ENCODE measurements around the gene ADAMTS15.

Gene ADAMTS15

DNA sequence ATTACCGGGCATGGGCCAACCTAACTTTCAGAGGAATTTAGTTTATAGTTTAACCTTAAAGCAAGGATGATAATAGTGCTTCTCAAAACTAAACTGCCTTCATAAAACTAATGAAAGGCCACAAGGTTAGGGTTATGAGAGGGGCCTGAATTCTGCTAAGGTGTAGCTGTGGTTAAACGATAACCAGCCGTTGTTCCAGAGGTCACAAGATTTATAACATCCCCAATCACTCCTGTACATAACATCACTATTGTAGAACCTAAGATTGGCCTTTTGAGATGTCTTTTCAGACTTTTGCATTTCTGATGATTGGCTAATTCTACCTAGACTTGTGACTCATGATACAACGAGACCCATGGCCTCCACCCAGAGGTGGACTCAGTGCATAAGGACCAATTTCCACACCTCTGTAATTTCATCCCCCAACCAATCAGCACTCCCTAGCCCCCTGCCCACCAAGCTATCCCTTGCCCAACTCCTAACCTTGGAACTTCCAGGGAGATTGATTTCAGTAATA lies 69.8 kb downstream of the ADAMTS15 start:
- DNase-seq, result no peak

DNA sequence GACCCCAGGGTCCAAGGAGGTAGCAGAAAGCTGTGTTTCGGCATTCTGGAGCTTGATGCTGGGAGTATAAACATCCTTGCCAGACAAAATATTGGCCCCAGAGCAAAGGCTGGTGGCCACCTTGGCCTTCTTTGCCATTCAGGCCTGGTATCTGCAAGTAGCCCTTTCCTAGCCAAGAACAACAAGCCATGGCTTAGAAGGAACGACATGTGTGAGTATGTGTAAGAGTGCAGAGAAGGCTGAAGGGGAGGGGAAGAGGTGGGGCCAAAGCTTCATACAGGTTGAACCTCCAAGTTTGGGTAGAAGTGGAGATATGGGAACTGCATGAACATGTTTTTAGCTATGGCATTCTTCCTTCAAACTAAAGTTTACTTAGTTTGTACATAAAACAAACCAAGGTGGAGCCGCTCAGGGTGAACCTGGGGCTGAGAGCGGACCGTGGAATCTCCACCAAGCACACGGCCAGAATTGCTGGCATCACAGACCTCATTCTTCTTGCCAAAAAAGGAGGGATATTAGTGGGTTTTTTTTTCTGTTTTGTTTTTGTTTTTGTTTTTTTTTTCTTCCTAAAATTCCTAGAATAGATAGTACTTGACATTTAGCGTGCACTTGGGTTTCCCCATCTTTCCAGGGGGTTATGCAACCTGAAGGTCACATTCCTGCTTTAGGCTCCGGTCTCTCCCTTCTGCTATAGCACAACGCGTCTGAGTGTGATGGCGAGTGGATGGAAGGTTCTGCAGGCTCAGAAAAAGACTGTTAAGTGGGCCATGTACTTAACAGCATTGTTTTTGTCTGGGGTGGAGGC lies 70.9 kb downstream of the ADAMTS15 start:
- DNase-seq, result no peak

DNA sequence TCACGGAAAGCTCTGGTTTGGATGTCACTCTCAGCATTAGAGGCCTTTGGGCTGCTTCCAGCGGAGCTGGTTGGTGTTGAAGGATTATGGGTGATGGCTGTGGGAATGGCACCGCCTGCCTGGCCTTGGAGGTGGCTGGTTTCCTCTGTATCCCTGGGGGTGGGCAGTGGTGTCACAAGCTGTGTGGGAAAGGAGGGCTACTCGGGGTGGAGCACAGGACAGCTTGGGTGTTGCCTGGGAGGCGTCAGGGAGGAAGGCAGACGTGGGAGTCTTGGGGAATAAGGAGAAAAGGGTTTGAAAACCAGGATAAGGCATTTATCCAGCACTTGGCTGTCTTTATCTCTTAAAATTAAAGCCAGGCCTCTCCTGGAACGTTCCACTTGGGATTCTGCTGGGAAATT lies 71.8 kb downstream of the ADAMTS15 start:
- DNase-seq, result no peak

DNA sequence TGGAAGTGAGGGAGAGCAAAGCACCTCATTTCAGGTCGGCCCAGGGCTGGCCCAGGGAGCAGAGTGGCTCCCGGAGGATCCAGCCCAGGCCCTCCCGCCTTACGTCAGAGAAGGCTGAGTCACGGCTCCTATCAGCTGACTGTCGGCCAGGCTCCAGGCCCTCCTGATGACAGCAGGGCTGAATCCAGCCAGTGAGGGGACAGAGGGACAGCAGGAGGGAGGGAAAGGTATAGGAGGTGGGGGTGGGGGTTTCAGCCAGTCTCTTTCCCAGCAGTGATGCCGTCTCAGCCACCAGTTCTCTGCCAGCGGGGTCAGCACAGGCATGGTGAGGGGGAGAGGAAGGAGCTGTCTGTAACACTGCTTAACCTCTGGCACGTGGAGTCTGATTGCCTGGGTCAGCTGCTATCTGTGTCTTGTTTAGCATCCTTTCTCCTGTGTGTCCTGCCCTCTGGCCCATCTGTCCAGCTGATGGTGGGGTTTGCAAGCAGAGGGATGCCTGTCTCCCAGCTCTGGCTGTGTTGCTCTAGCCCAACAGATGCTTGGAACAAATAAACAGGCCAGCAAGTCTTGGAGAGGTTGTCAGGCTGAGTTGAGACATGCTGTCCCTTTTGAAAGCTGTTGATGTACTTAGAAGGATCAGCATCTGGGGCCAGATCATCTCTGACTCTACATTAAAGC lies 74.0 kb downstream of the ADAMTS15 start:
- no peak for DNase-seq

DNA sequence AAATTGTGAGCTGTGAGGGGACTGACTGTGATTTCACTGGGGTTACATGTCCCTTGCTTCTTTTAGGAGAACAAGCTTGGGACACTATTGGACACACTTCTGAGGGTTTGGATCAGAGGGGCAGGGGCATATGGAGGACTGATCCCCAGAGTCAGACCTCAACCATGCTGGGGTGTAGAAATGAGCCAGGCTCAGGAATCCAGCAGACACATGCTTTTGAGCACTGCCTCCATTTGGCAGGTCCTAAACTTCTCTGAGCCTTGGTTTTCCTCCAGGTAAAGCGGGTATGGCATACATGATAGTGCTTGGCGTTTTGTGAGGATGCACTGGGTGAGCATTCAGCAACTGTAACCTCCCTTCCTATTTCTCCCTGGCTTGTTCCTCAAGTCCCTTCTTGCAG lies 74.7 kb downstream of the ADAMTS15 start:
- no peak for DNase-seq

DNA sequence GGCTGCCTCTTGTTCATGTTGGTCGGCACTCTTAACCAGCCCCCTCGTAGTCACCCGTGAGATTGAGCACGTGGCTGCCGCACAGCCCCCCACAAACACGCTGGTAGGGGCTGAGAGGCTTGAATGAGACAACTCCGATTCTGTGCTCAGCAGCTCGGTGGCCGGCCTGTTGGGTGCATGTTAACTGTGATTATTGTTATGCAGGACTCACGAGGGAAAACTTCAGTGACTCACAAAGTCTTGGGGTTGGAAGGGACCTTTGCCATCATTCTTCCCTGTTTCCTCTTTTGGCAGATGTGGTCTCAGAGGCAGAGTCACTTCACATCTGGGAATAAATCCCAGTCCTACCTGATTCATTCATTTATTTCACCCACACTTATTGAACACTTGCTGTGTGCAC lies 75.2 kb downstream of the ADAMTS15 start:
- DNase-seq, result peak; percentile 7 to 23 (median 17)

DNA sequence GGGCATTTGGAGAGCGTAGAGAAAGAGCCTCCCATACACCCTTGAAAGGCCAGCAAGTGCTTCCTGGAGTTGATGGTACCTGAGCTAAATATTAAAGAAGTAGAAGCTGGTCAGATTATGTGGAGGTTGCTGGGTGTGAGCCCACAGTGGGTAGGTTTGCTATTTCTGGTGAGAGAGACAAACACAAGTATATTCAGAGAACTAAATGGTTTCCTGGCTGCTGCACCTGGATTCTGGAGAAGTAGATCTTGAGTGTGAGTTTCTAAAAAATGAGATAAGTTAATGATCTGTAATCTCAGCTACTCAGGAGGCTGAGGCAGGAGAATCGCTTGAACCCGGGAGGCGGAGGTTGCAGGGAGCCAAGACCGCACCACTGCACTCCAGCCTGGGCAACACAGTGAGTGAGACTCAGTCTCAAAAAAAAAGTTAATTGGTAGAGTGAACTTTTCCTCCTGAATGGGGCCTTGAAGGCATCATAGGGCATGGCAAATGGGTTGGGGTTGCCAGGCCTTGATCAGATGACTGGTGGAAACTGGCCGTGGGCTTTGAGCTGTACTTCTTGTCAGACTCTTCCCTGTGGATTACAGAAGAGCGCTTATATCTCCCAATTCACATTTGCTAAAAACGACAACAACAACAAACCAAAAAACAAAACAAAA lies 75.8 kb downstream of the ADAMTS15 start:
- DNase-seq, result no peak

DNA sequence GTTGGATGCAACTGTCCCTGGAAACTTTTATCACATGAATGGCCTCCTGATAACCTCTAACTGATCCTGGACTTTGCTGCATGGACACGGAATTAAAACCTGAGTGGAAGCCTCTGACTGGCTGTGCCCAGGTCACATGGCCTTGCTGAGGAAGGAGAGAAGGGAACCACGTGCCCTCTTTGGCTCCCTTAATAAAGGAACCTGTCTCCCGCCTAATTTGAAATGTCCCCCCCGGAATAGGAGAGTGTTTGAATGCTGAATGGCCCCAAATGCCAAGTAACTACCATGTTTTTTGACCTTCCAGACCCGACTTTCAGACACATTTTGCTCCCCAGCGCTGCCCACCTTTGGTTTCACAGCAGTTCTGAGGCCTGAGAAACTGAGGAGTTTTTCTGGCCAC lies 76.9 kb downstream of the ADAMTS15 start:
- DNase-seq, result no peak

Measured in suppressor macrophage treated with lipopolysaccharide for 1 hour (primary cell).